Measurements from ENCODE around the gene CADM2. TPM values are rescaled to one million over a fixed set of nuclear protein-coding genes. Genes with fewer than 3 reads are reported as not detected.

Gene CADM2
- total and polyA plus RNA-seq, 2 donors (not counting 3 experiments of a cell fraction or from before 2014, with no cell fraction given): not detected

DNA sequence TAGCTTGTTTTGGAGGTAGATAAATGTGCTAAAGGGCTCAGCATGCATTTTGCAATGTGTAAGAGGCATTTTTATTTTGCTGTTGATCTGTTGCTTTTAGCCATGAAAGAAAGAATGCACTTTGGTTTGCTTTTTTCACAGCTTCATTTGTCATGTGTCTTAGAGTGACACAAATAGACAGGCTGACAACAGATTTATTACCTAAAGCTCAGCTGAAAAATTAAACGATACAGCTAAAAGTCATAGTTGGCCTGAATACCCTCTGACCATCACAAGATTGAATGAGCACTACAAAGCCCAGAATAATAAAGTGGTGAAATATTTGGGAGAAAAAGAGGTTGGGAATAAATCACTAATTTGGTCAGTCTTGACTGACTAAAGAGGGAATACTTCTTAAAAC, 723.1 kb downstream of the CADM2 start:
- POLR2A ChIA-PET: no interaction called here
- H3K36me3 ChIP-seq (ENCODE audit: control insufficient read depth in 2 of 2, extremely low read depth in 1 of 2, insufficient read depth in 2 of 2, low read length in 2 of 2): no peaks in the 10 kb centered on the region
- H3K9me1 ChIP-seq (replicated peaks; ENCODE audit: control insufficient read depth, extremely low read depth, insufficient read depth, low read length): no peaks in the 10 kb centered on the region
- no peak overlapping the region for H3K4me2 ChIP-seq (ENCODE audit: insufficient read depth, low read length)
- H3K4me3 ChIP-seq (replicated peaks in 1 of 3; ENCODE audit: insufficient read depth in 1 of 3, low read depth in 1 of 3, low read length in 3 of 3): no peak overlapping the region
- CTCF ChIA-PET: no interaction called here
- no peaks in the 10 kb centered on the region for H3K9me3 ChIP-seq (replicated peaks; ENCODE audit: control insufficient read depth, insufficient read depth, low read length)
- H3K4me1 ChIP-seq (ENCODE audit: control insufficient read depth, extremely low read depth, insufficient read depth, low read length): no peaks in the 10 kb centered on the region
- H3K9ac ChIP-seq (replicated peaks; ENCODE audit: extremely low read depth, insufficient read depth, low read length): no peak overlapping the region
- H4K20me1 ChIP-seq (replicated peaks; ENCODE audit: control insufficient read depth, extremely low read depth, insufficient read depth, low read length): no peaks in the 10 kb centered on the region
- intact Hi-C loops (cut with micrococcal nuclease) (no loop called here), dilution Hi-C loops (cut with MboI; ENCODE audit: extremely low pct_ligation_motif_present, low sequenced_read_pairs) (no loop called here)
- TF ChIP-seq JUN (IDR thresholded peaks at IDR 0.05; ENCODE audit: borderline replicate concordance, insufficient read depth, insufficient read length, low read depth): no peak
- no peak for TF ChIP-seq FOS (IDR thresholded peaks at IDR 0.05; ENCODE audit: borderline replicate concordance, insufficient read depth, low read length)
- no peak for TF ChIP-seq POLR2AphosphoS5 (IDR thresholded peaks at IDR 0.05; ENCODE audit: insufficient read depth, low read depth, low read length)
- TF ChIP-seq EZH2 (IDR thresholded peaks at IDR 0.05; ENCODE audit: borderline replicate concordance, low read depth, low read length, severe bottlenecking): no peak
- TF ChIP-seq, protein P1, sequence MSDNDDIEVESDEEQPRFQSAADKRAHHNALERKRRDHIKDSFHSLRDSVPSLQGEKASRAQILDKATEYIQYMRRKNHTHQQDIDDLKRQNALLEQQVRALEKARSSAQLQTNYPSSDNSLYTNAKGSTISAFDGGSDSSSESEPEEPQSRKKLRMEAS (IDR thresholded peaks at IDR 0.05; ENCODE audit: insufficient read depth, insufficient read length): no peak
- TF ChIP-seq CTCF (IDR thresholded peaks at IDR 0.05; ENCODE audit: extremely low read depth in 1 of 2, insufficient read depth in 1 of 2, low read depth in 1 of 2, low read length in 2 of 2): no peak
- no peak for TF ChIP-seq MYC (IDR thresholded peaks at IDR 0.05; ENCODE audit: low read depth, low read length)
- no peak for TF ChIP-seq GATA2 (IDR thresholded peaks at IDR 0.05; ENCODE audit: insufficient read depth, insufficient read length, low read depth, low read length)
- no peaks in the 10 kb centered on the region for H3K27me3 ChIP-seq (ENCODE audit: control insufficient read depth in 2 of 2, insufficient read depth in 2 of 2, low read length in 2 of 2)
- H3K79me2 ChIP-seq (ENCODE audit: control insufficient read depth, insufficient read depth, low read length): no peaks in the 10 kb centered on the region
- H3K27ac ChIP-seq (ENCODE audit: insufficient read depth, low read depth, low read length): no peak overlapping the region
- no peak overlapping the region for H2AFZ ChIP-seq (ENCODE audit: low read depth, low read length)
- FAIRE-seq (no peak), DNase-seq (ENCODE audit: low read depth, low spot score) (no peak)
- BruUV-seq (replicated peaks): no TSS peak
